HG03108 (cell line): ENCODE measurements around the gene VPS9D1.
"Not testable (repeated sequence)": the region's sequence is repeated elsewhere in the genome, so short reads cannot be mapped to it uniquely, and the experiment has no call there.

Source experiments
- ATAC-seq: cut with Tn5 transposase; IDR thresholded peaks from one replicate; pipeline ENCODE4 v1.9.1; 2021; ENCODE audit warnings: moderate library complexity; ENCODE audit not compliant: unreplicated experiment

The VPS9D1 gene

DNA sequence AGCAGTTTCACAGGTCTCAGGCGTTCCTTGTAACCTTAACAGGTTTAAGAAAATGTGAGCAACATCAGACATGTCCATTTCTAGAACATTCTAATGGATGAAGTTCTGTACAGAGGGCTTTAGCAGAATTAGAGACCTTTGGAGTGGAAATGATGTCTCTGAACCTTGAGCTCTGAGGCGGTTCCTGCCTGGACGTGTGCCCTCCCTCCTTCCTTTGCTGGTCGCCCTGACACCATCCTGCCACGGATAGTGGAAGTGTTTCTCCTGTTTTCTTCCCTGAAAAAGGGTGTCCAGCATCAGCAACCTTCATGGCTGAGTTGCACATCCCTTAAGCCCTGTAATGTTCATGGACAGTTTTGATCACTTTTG lies 51.9 kb downstream of the VPS9D1 start:
- no peak for ATAC-seq

DNA sequence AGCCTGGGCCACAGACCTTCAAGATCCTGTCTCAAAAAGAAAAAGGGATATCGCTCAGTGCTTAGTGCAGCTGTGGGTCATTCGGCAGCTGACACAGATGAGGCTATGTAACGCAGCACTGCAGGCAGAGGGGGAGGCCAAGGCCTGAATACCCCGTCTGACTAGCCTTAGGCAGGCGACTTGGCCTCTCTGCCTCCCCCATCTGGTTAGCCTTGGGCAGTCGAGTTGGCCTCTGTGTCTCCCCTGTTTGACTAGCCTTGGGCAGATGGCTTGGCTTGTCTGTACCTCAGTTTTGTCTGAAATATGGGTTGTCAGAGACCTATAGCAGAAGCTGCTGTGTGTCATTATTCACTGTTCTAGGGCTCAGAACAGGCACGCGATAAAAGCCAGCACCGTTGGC lies 53.1 kb downstream of the VPS9D1 start:
- no peak for ATAC-seq

DNA sequence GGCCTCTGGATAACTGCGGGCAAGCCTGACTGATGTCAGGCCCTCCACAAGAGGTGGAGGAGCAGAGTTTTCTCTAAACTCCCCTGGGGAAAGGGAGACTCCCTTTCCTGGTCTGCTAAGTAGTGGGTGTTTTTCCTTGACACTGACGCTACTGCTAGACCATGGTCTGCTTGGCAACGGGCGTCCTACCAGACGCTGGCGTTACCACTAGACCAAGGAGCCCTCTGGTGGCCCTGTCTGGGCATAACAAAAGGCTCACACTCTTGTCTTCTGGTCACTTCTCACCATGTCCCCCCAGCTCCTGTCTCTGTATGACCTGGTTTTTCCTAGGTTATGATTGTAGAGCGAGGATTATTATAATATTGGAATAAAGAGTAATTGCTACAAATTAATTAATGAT lies 53.7 kb downstream of the VPS9D1 start:
- not testable (repeated sequence) for ATAC-seq

DNA sequence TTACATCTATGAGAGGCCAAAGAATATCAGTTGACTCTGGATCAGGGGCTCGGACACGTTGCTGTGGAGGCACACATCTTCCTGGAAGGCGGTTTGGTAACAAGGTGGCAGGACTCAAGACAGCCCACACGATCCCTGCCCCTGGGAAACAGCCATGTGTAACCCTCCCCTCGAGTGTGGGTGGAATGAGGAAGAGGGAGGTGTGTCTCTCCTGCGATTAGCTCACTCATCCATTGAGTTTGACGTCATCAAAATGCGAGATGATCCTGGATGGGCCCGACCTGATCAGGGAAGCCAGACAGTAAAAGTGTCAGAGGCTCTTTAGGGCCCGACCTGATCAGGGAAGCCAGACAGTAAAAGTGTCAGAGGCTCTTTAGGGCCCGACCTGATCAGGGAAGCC lies 56.5 kb downstream of the VPS9D1 start:
- not testable (repeated sequence) for ATAC-seq

DNA sequence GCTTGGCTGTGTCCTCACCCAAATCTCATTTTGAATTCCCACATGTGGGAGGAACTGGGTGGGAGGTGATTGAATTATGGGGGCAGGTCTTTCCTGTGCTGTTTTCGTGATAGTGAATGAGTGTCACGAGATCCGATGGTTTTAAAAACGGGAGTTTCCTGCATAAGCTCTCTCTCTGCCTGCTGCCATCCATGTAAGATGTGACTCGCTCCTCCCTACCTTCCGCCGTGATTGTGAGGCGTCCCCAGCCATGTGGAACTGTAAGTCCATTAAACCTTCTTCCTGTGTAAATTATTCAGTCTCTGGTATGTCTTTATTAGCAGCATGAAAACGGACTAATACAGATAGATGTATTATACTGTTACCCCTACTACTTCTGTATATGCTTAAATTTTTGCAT lies 59.5 kb downstream of the VPS9D1 start:
- ATAC-seq: no peak

DNA sequence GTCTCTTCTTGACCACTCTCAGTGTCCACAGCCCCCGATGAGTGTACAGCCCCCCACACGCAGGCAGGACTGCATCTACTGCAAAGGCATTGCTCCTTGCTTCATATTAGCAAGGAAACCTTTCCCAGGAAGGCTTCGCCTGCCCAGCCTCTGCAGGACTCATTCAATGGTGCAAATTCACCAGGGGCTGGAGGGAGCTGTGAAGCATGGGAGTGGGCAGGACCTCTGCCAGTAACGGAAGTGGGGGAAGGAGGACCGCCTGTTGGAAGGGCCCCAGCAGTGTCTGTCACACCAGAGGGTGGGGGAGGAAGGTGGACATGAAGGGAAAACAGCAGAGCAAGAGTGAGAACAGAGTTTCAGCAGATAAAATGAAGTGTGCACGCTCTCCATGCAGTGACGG lies 60.6 kb downstream of the VPS9D1 start:
- no peak for ATAC-seq

DNA sequence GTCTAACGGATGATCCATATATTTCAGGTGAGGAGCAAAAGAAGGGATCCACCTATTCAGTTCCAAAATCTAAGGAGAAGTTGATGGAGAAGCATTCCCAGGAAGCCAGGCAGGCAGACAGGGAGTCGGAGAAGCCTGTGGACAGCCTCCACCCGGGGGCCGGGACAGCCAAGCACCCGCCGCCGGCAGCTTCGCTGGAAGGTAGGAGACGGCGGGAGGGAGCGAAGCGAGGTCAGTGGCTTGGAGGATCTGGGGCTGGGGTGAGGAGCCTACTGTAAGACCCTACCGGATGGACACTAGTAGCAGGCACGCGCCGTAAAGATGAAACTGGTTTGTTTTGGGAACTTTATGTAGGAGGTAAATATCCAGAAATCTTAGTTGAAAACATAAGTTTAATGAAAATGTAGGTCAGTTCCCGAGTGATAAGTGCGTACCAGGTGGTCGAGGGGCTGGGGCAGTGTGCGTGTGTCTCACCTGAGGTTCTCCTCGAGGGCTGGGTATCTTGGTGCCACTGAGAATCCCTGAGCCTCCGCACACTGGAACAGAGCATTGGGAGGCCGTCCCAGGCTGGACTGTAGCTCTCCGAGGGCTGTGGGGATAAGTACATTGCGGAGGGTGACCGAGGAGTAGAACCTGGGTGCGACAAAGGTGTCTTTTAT lies 62.3 kb downstream of the VPS9D1 start:
- ATAC-seq: no peak

DNA sequence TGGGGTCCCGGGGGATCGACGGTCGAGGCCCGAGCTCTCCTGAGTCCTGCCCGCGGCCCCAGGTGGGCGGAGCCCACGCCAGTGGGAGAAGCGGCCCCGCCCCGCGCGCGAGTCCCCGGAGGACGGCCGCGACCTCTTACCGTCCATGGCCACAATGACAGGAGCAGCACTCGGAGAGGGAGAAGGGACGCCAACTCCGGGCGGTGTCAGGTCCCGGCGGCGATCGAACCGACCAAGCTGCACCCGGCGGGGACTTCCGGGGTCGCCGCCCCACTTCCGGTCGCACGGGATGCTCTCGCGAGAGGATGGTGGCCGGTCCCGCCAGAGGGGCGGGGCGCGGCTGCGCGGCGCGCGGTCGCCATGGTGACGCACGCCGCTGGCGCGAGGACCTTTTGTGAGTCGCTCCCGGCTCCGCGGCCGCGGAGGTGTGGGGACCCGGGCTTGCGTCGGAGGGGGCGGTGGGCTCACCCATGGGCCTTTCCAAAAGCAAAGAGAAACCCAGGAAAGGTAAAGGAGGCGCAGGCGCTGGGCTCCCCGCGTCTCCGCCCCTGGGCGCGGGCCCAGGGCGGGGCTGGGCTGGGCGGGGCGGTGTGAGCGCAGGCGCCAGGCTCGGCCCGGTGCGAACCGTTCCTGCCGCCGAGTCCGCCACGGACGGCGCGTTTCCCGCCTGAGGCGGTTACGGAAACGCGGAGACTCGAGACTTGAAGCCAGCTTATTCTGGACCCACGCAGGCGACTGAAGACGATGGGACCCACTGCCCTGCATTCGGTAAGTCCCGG lies 63.1 kb downstream of the VPS9D1 start, which contains the start of the genes CHMP1A and SPATA33:
TSS of gene CHMP1A (minus strand) at position 267 of the 779 bp plus-strand sequence. CDS start at position 147, 120 bp downstream.
TSS of gene SPATA33 (plus strand) at position 395 of the 779 bp plus-strand sequence. CDS start at position 471, 76 bp downstream.
- ATAC-seq: peak; percentile 90
